ENCODE data around the gene BHLHE41. TPM values are rescaled to one million over a fixed set of nuclear protein-coding genes. Genes with fewer than 3 reads are reported as not detected.

Gene BHLHE41
- total RNA-seq, 1 experiment from 2014 or later: 25.3 TPM

DNA sequence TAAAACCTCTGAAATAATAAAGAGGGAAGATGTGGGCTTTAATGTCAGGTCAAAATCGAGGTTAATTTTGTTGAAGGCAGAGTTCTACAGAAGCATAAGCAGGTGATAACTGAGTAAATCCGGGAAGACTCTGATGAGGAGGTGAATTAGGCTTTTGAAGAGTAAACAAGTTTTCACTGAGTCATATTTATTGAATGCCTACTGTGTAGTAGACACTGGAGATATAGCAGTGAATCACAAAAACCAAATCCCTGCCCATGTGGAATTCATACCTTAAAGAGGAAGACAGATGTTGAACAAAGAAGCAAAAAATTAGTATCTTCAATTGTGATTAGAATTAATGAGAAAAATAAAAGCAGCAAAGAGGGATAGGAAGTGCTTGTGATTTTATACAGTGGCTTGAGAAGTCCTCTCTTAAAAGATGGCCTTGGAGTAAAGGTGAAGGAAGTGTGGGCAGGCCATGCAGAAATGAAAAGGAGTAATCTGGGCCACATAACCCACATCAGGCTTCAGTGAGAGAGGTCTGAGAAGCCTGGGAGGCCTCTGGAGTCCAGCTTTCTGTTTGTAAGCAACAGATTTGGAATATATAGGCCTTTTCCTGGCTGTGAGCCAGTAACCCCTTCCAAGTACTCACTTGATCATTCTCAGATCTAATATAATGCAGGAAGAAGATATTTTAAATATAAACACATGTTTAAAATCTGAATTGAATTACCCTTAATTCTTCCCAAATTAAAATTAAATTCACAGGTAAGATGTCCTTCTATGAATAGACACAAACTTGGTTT, 46.7 kb downstream of the BHLHE41 start:
- no peak for DNase-seq (ENCODE audit: low read depth)

Other genes with a start within 250 kb of the BHLHE41 start
- gene RASSF8, start 166.4 kb downstream of the BHLHE41 start, total RNA-seq (2014; rRNA removed; shearing (Covaris generic)): 24.9 and 30.9 TPM in 2 replicates
- gene SSPN, start 70.5 kb upstream of the BHLHE41 start, total RNA-seq (2014; rRNA removed; shearing (Covaris generic)): 6.0 and 7.3 TPM in 2 replicates

Data from Daoy (cell line).